HepG2 (cell line): ENCODE measurements around the gene CD19. TPM values are rescaled to one million over a fixed set of nuclear protein-coding genes. Genes with fewer than 3 reads are reported as not detected.

Source experiments
- ATAC-seq: fragments of 200-7000 bp; cut with Tn5 transposase; 3 replicates; pipeline ENCODE4 v1.9.1; 2020; ENCODE audit warnings: mild to moderate bottlenecking, moderate library complexity
- BruUV-seq: library from RNA; stranded (reverse); fragments of 400-500 nt; replicated peaks from 2 replicates; lab custom pipeline; 2021; lab: Mats Ljungman, UMichigan
- CTCF ChIA-PET: fragments of 300-600 bp; formaldehyde crosslinking; extraction: SDS; loops from one replicate; lab custom pipeline; 2021; ENCODE audit warnings: low total read pairs, inconsistent platforms, low intra/inter-chr PET ratio; lab: Yijun Ruan, JAX
- POLR2A ChIA-PET: fragments of 350-600 bp; sonication (Branson Sonifier 250); formaldehyde crosslinking; loops from one replicate; lab custom pipeline; 2020; ENCODE audit warnings: antibody characterized with exemption, inconsistent platforms; lab: Yijun Ruan, JAX
- DNase-seq: peaks from one replicate; pipeline ENCODE4 v3.0.0-alpha.2; 2015; ENCODE audit warnings: low spot score
- FAIRE-seq: peaks from 3 replicates; lab custom pipeline; 2011; peaks lifted over from hg19 to GRCh38; lab: Jason Lieb, UNC
- H2AFZ ChIP-seq: one replicate; pipeline ENCODE4 v1.6.1; 2011; ENCODE audit warnings: low read length, inconsistent platforms
- H3K27ac ChIP-seq: fragments of 300-600 bp; 3 replicates; pipeline ENCODE4 v1.8.0; 2011; ENCODE audit warnings: mixed run types, mild to moderate bottlenecking, mixed read lengths, low read length, inconsistent platforms; ENCODE audit not compliant: insufficient read depth; ENCODE audit errors: extremely low read length
- H3K27me3 ChIP-seq, 2 experiments: fragments of 200-600 bp in 1 of 2; 2 replicates in 1 of 2; 3 replicates in 1 of 2; pipeline versions ENCODE4 v1.6.0 to v1.8.0; 2011; ENCODE audit warnings: low read length in 2 of 2, mild to moderate bottlenecking in 2 of 2, moderate library complexity in 2 of 2, inconsistent platforms in 1 of 2; ENCODE audit not compliant: insufficient read depth in 2 of 2, control insufficient read depth in 1 of 2
- H3K36me3 ChIP-seq, 2 experiments: fragments of 200-600 bp in 1 of 2; replicated peaks in 1 of 2; 2 replicates in 1 of 2; 3 replicates in 1 of 2; pipeline versions ENCODE4 v1.5.1 to v1.8.0; 2011; ENCODE audit warnings: low read length in 2 of 2, inconsistent platforms in 1 of 2; ENCODE audit not compliant: insufficient read depth in 2 of 2, control insufficient read depth in 1 of 2
- H3K4me1 ChIP-seq: 2 replicates; pipeline ENCODE4 v1.5.1; 2012; ENCODE audit warnings: low read length, inconsistent platforms; ENCODE audit not compliant: insufficient read depth
- H3K4me2 ChIP-seq: 2 replicates; pipeline ENCODE4 v1.6.0; 2011; ENCODE audit warnings: low read depth, low read length, inconsistent platforms
- H3K4me3 ChIP-seq, 3 experiments: fragments of 200-600 bp in 1 of 3; sonication (generic), shearing (Covaris generic) in 1 of 3; replicated peaks in 1 of 3; 2 replicates each; pipeline ENCODE4 v1.5.1; 2011 to 2016; ENCODE audit warnings: low read length in 3 of 3, inconsistent platforms in 2 of 3, low read depth in 2 of 3, mild to moderate bottlenecking in 2 of 3, control low read depth in 1 of 3, mixed read lengths in 1 of 3; ENCODE audit not compliant: insufficient read depth in 1 of 3
- H3K79me2 ChIP-seq: one replicate; pipeline ENCODE4 v1.6.1; 2011; ENCODE audit warnings: low read length, inconsistent platforms; ENCODE audit not compliant: insufficient read depth
- H3K9ac ChIP-seq: 2 replicates; pipeline ENCODE4 v1.6.0; 2011; ENCODE audit warnings: mild to moderate bottlenecking, low read depth, low read length, inconsistent platforms; ENCODE audit not compliant: insufficient read depth
- H3K9me3 ChIP-seq: 2 replicates; pipeline ENCODE4 v1.5.1; 2012; ENCODE audit warnings: mild to moderate bottlenecking, low read length
- H4K20me1 ChIP-seq: 2 replicates; pipeline ENCODE4 v1.6.0; 2011; ENCODE audit warnings: inconsistent platforms, mild to moderate bottlenecking, low read length, moderate library complexity; ENCODE audit not compliant: insufficient read depth
- AGO2 ChIP-seq: fragments of 200-400 bp; formaldehyde crosslinking; optimal IDR thresholded peaks from 2 replicates; pipeline ENCODE3; 2017; ENCODE audit warnings: mild to moderate bottlenecking, low read depth, low read length, moderate library complexity
- POLR2A ChIP-seq, 2 experiments: IDR thresholded peaks; 2 replicates each; pipeline ENCODE4 v1.6.1; 2011; ENCODE audit warnings: low read depth in 2 of 2, low read length in 2 of 2, mild to moderate bottlenecking in 1 of 2, moderate library complexity in 1 of 2; ENCODE audit not compliant: insufficient read depth in 1 of 2
- REL ChIP-seq: sonication (generic); formaldehyde crosslinking; conservative IDR thresholded peaks from 2 replicates; pipeline ENCODE4 v1.8.0; 2022; ENCODE audit warnings: mild to moderate bottlenecking, missing genetic modification reagents, moderate library complexity
- RXRA ChIP-seq: sonication (generic); formaldehyde crosslinking; IDR thresholded peaks from 2 replicates; pipeline ENCODE4 v1.5.1; 2020; ENCODE audit warnings: missing genetic modification reagents
- SMAD3 ChIP-seq: sonication (generic); formaldehyde crosslinking; IDR thresholded peaks from 2 replicates; pipeline ENCODE4 v1.4.0; 2020; ENCODE audit warnings: missing genetic modification reagents
- YEATS4 ChIP-seq: sonication (generic); formaldehyde crosslinking; IDR thresholded peaks from 2 replicates; pipeline ENCODE4 v1.4.0; 2020; ENCODE audit warnings: missing genetic modification reagents, borderline replicate concordance
- ZBTB38 ChIP-seq: sonication (generic); formaldehyde crosslinking; IDR thresholded peaks from 2 replicates; pipeline ENCODE4 v1.5.1; 2020; ENCODE audit warnings: mild to moderate bottlenecking, missing genetic modification reagents
- ZMAT5 ChIP-seq: sonication (generic); formaldehyde crosslinking; IDR thresholded peaks from 2 replicates; pipeline ENCODE4 v1.5.0; 2020; ENCODE audit warnings: mild to moderate bottlenecking, low read depth, missing genetic modification reagents, borderline replicate concordance
- ZNF121 ChIP-seq: sonication (generic); formaldehyde crosslinking; IDR thresholded peaks from 2 replicates; pipeline ENCODE4 v1.5.0; 2020; ENCODE audit warnings: mild to moderate bottlenecking, missing genetic modification reagents
- ZNF562 ChIP-seq: sonication (generic); formaldehyde crosslinking; IDR thresholded peaks from 2 replicates; pipeline ENCODE4 v1.8.0; 2022; ENCODE audit warnings: missing genetic modification reagents, borderline replicate concordance
- ZNF639 ChIP-seq: conservative IDR thresholded peaks from 2 replicates; pipeline ENCODE4 v1.6.1; 2018; ENCODE audit warnings: missing genetic modification reagents
- ZNF652 ChIP-seq: IDR thresholded peaks from 2 replicates; pipeline ENCODE4 v1.6.1; 2016; ENCODE audit warnings: low read depth, borderline replicate concordance
- ZNF687 ChIP-seq: sonication (generic); formaldehyde crosslinking; IDR thresholded peaks from 2 replicates; pipeline ENCODE4 v1.5.1; 2020; ENCODE audit warnings: mild to moderate bottlenecking, missing genetic modification reagents, moderate library complexity
- WGBS: methylation state at CpG from one replicate; pipeline ENCODE4 v1.1.6; 2017; ENCODE audit warnings: low lambda C conversion rate; 5-methylcytosine and 5-hydroxymethylcytosine counted together
- in situ Hi-C: cut with HindIII; loops from 2 replicates; pipeline ENCODE4 v1.10.0; 2017; ENCODE audit warnings: low pct_unique_long_range_greater_than_20kb; ENCODE audit not compliant: extremely low pct_ligation_motif_present
- intact Hi-C: fragments of 100-400 bp; cut with micrococcal nuclease; formaldehyde crosslinking; loops from one replicate; pipeline ENCODE4 v1.10.0; 2022; ENCODE audit not compliant: unreplicated experiment
- polyA plus RNA-seq, 8 experiments: library from polyadenylated mRNA; depleted of rRNA in 3 of 8; stranded (reverse) in 7 of 8; unstranded in 1 of 8; fragments of >200 nt; fragmentation: Illumina TruSeq in 4 of 8; extraction: Trizol in 4 of 8; gene quantifications; 2 replicates each; pipeline versions ENCODE4 v1.2.1 to v1.2.3, GENCODE V29; 2011 to 2016; ENCODE audit warnings: low read depth in 4 of 8, missing spikeins in 1 of 8, mixed read lengths in 1 of 8; ENCODE audit not compliant: insufficient read depth in 1 of 8
- total RNA-seq, 5 experiments: library from RNA; depleted of rRNA; stranded (reverse); fragments of >200 nt; fragmentation: Illumina TruSeq; extraction: Trizol; gene quantifications; 2 replicates each; pipeline ENCODE4 v1.2.3, GENCODE V29; 2016; ENCODE audit warnings: low read depth in 1 of 5

Gene CD19
- total and polyA plus RNA-seq, 2 of the 13 experiments (the other 11 are each of a cell fraction or from before 2014, with no cell fraction given), result 0.55 to 1.1 TPM

- Histone ChIP-seq H3K4me3 (no peak overlapping the region), H3K27ac (no peak overlapping the region), H3K9me3 (no peaks in the 10 kb centered on the region), H3K79me2 (no peaks in the 10 kb centered on the region), H3K27me3 (no peaks in the 10 kb centered on the region), H4K20me1 (no peaks in the 10 kb centered on the region), H3K36me3 (peaks cover 14 to 17% of the 10 kb centered on the region in 2 experiments), H3K4me1 (peaks cover 13% of the 10 kb centered on the region), H3K9ac (no peak overlapping the region), H3K4me2 (no peak overlapping the region), H2AFZ (no peak overlapping the region)
- BruUV-seq, result no TSS peak
- intact Hi-C loops, result no loop called here
- ATAC-seq (no peak), FAIRE-seq (no peak), DNase-seq (no peak)
- WGBS, result 96% methylated on average over 11 of the region's 11 CpGs
- ChIA-PET POLR2A (no interaction called here), CTCF (no interaction called here)
- in situ Hi-C loops, result no loop called here
- TF ChIP-seq ZNF121 (peak; percentile 76), YEATS4 (no peak)
Observed at GRCh38 chr16:28899882-28900590, 31.7 kb upstream of the CD19 start.

GRCh38 chr16:28900601-28901000 is 31.2 kb upstream of the CD19 start:
- no peak overlapping the region for H3K9ac ChIP-seq
- no peak for DNase-seq
- in situ Hi-C loops, result no loop called here

More at GRCh38 chr16:28900601-28901000, 31.2 kb upstream of the CD19 start:
- BruUV-seq, result no TSS peak
- no peak overlapping the region for H3K4me3 ChIP-seq
- H3K79me2 ChIP-seq, result no peaks in the 10 kb centered on the region
- intact Hi-C loops, result no loop called here
- FAIRE-seq, result no peak
- no peak overlapping the region for H2AFZ ChIP-seq
- no peak overlapping the region for H3K4me2 ChIP-seq
- WGBS, result 96% methylated on average over 25 of the region's 25 CpGs
- TF ChIP-seq SMAD3 (CRISPR knock-in tag), result no peak
- TF ChIP-seq ZNF639 (CRISPR knock-in tag), result no peak
- peak; percentile 83 for TF ChIP-seq AGO2
- no peak for TF ChIP-seq REL (CRISPR knock-in tag)
- TF ChIP-seq ZNF562, result no peak
- TF ChIP-seq ZNF652 (CRISPR knock-in tag), result no peak
- no peak for TF ChIP-seq POLR2A (IDR thresholded peaks at IDR 0.05; ENCODE audit: insufficient read depth in 1 of 2, low read depth in 2 of 2, low read length in 2 of 2)
- 0 out of 2 replicates have a peak, but pooled peaks have one; percentile 31 for TF ChIP-seq RXRA (CRISPR knock-in tag)
- 0 out of 2 replicates have a peak, but pooled peaks have one; percentile 63 for TF ChIP-seq ZBTB38 (CRISPR knock-in tag)
- peak; percentile 30; the same call in 1 of the 2 replicates for TF ChIP-seq ZNF687 (CRISPR knock-in tag)
- no peak for TF ChIP-seq ZMAT5 (CRISPR knock-in tag)
- POLR2A ChIA-PET, result no interaction called here
- CTCF ChIA-PET, result no interaction called here
- no peak for ATAC-seq
- H3K36me3 ChIP-seq, result peaks cover 12 to 15% of the 10 kb centered on the region in 2 experiments
- peaks cover 7% of the 10 kb centered on the region for H3K4me1 ChIP-seq
- H3K27ac ChIP-seq, result no peak overlapping the region
- H3K27me3 ChIP-seq, result no peaks in the 10 kb centered on the region
- no peaks in the 10 kb centered on the region for H4K20me1 ChIP-seq
- H3K9me3 ChIP-seq, result no peaks in the 10 kb centered on the region
